Measurements from ENCODE around the gene CBLB. TPM values are rescaled to one million over a fixed set of nuclear protein-coding genes. Genes with fewer than 3 reads are reported as not detected.

The CBLB gene
- total RNA-seq, 1 experiment from 2014 or later, result 26.2 TPM

DNA sequence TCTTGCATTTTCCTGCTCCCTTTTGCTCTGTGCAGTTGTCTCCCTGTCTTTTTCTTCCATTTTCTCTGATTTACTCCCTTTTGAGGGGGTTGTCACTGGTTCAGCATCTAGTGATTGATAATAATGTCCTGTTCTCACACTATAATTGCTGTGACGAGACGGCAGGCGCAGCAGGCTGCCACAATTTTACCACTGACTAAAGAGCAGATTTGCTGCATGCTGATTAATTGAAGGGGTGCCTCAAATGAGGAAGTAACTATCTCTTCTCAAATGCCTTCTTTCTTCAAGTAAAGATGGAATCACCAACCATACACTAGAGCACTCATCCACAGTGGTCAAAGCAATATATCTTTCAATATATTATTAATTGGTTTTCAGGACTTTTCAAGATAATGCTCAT lies 219.3 kb downstream of the CBLB start:
- BruUV-seq (replicated peaks), result no TSS peak
- DNase-seq, result no peak
- no peaks in the 10 kb centered on the region for H3K27me3 Mint-ChIP-seq (ENCODE audit: unreplicated experiment)
- no peak overlapping the region for H3K27ac Mint-ChIP-seq (ENCODE audit: unreplicated experiment)
- CTCF ChIA-PET, result no interaction called here
- no peak overlapping the region for H3K4me3 Mint-ChIP-seq (ENCODE audit: low read depth, unreplicated experiment)
- no peaks in the 10 kb centered on the region for H3K36me3 Mint-ChIP-seq (ENCODE audit: insufficient read depth, unreplicated experiment)
- intact Hi-C loops (cut with micrococcal nuclease; ENCODE audit: unreplicated experiment), result loop anchor here (10.0 kb wide), 1 partner anchor 75 kb away; no protein-coding TSS in a partner anchor
- H3K9me3 Mint-ChIP-seq (ENCODE audit: low read depth, unreplicated experiment), result no peaks in the 10 kb centered on the region
- peaks cover 9% of the 10 kb centered on the region for H3K4me1 Mint-ChIP-seq (ENCODE audit: low read depth, unreplicated experiment)
- TF ChIP-seq, protein P1, sequence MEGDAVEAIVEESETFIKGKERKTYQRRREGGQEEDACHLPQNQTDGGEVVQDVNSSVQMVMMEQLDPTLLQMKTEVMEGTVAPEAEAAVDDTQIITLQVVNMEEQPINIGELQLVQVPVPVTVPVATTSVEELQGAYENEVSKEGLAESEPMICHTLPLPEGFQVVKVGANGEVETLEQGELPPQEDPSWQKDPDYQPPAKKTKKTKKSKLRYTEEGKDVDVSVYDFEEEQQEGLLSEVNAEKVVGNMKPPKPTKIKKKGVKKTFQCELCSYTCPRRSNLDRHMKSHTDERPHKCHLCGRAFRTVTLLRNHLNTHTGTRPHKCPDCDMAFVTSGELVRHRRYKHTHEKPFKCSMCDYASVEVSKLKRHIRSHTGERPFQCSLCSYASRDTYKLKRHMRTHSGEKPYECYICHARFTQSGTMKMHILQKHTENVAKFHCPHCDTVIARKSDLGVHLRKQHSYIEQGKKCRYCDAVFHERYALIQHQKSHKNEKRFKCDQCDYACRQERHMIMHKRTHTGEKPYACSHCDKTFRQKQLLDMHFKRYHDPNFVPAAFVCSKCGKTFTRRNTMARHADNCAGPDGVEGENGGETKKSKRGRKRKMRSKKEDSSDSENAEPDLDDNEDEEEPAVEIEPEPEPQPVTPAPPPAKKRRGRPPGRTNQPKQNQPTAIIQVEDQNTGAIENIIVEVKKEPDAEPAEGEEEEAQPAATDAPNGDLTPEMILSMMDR (IDR thresholded peaks at IDR 0.05; ENCODE audit: unreplicated experiment), result no peak

DNA sequence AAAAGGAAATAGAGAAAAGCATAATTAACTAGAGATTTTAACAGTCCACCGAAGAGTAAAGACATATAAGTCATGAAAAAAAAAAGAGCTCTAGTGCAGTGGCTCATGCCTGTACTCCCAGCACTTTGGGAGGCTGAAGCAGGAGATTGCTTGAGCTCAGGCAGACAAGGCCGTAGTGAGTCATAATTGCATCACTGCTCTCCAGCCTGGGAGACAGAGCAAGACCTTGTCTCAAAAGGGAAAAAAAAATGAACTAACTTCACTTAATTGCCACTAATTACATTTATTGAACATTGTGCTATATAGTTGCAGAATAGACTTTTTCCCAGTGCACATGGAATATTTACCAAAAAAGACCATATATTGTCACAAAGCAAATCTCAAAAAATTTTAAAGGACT lies 221.8 kb downstream of the CBLB start:
- Mint-ChIP-seq H3K27ac (ENCODE audit: unreplicated experiment) (peak overlapping the region; percentile 86), H3K9me3 (ENCODE audit: low read depth, unreplicated experiment) (peaks cover 2% of the 10 kb centered on the region), H3K27me3 (ENCODE audit: unreplicated experiment) (no peaks in the 10 kb centered on the region), H3K4me3 (ENCODE audit: low read depth, unreplicated experiment) (no peak overlapping the region), H3K4me1 (ENCODE audit: low read depth, unreplicated experiment) (peaks cover 9% of the 10 kb centered on the region), H3K36me3 (ENCODE audit: insufficient read depth, unreplicated experiment) (no peaks in the 10 kb centered on the region)
- BruUV-seq (replicated peaks), result no TSS peak
- CTCF ChIA-PET, result no interaction called here
- TF ChIP-seq, protein P1 (IDR thresholded peaks at IDR 0.05; ENCODE audit: unreplicated experiment), result no peak
- peak; percentile 59 for DNase-seq
- intact Hi-C loops (cut with micrococcal nuclease; ENCODE audit: unreplicated experiment), result loop anchor here (10.0 kb wide), 1 partner anchor 72 kb away; no protein-coding TSS in a partner anchor

DNA sequence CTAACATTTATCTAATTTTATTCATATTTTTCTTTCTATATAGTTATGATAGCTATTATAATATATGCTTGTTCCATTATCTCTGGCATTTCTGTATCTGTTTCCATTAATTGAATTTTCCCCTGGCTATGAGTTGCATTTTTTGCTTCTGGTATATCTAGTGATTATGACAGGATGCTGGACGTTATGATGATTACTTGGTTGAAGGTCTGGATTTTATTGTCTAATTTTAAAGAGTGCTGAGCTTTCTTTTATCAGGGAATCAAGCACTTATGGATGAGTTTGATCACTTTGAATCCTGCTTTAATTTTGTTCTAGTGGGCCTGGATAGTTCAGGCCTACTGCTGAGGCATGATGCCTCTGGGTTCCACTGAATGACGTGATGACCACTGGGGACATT lies 229.7 kb downstream of the CBLB start:
- Mint-ChIP-seq H3K4me3 (ENCODE audit: low read depth, unreplicated experiment) (no peak overlapping the region), H3K36me3 (ENCODE audit: insufficient read depth, unreplicated experiment) (no peaks in the 10 kb centered on the region), H3K27me3 (ENCODE audit: unreplicated experiment) (no peaks in the 10 kb centered on the region), H3K9me3 (ENCODE audit: low read depth, unreplicated experiment) (peaks cover 2% of the 10 kb centered on the region), H3K4me1 (ENCODE audit: low read depth, unreplicated experiment) (no peaks in the 10 kb centered on the region), H3K27ac (ENCODE audit: unreplicated experiment) (no peak overlapping the region)
- DNase-seq, result no peak
- CTCF ChIA-PET, result no interaction called here
- intact Hi-C loops (cut with micrococcal nuclease; ENCODE audit: unreplicated experiment), result no loop called here
- TF ChIP-seq, protein P1 (IDR thresholded peaks at IDR 0.05; ENCODE audit: unreplicated experiment), result no peak
- BruUV-seq (replicated peaks), result no TSS peak

DNA sequence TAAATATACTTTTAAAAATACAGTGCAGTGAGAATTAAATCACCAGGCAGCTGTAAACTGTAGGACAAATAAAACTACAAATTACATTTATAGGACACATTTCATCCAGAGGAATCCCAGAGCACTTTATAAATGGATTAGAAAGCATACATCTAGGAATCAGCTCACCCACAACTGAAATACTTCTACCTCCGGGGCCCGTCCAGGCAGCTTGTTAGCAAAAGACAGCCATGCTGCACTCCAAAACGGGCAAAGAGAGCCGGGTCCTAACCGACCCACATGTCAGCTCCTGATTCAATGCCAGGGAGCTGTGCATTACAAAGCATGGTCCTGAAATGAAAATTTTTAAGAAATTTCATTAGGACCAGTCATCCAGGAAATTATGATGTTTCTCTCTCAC lies 234.1 kb downstream of the CBLB start:
- H3K36me3 Mint-ChIP-seq (ENCODE audit: insufficient read depth, unreplicated experiment), result no peaks in the 10 kb centered on the region

More for the DNA sequence above, 234.1 kb downstream of the CBLB start:
- DNase-seq, result no peak
- Mint-ChIP-seq H3K4me1 (ENCODE audit: low read depth, unreplicated experiment) (no peaks in the 10 kb centered on the region), H3K4me3 (ENCODE audit: low read depth, unreplicated experiment) (no peak overlapping the region), H3K27ac (ENCODE audit: unreplicated experiment) (no peak overlapping the region), H3K27me3 (ENCODE audit: unreplicated experiment) (no peaks in the 10 kb centered on the region), H3K9me3 (ENCODE audit: low read depth, unreplicated experiment) (no peaks in the 10 kb centered on the region)
- CTCF ChIA-PET, result interaction anchor here (0.5 kb wide), 1 partner anchor 165 kb away, joined by 3 read pairs; no protein-coding TSS in a partner anchor
- intact Hi-C loops (cut with micrococcal nuclease; ENCODE audit: unreplicated experiment), result no loop called here
- TF ChIP-seq, protein P1 (IDR thresholded peaks at IDR 0.05; ENCODE audit: unreplicated experiment), result no peak
- no TSS peak for BruUV-seq (replicated peaks)
